Stomach (tissue), 4 donors: ENCODE data around the gene SCYL1.

Experiments used
- CTCF ChIP-seq, 7 experiments: fragments of 450-650 bp in 4 of 7; fragments of 200-600 bp in 3 of 7; sonication (generic) in 3 of 7; IDR thresholded peaks; one replicate each; pipeline ENCODE4 v1.5.1; 2016 to 2019; ENCODE audit warnings: antibody characterized with exemption in 7 of 7, control low read depth in 2 of 7, mild to moderate bottlenecking in 1 of 7
- EP300 ChIP-seq: sonication (generic); formaldehyde crosslinking; IDR thresholded peaks from one replicate; pipeline ENCODE4 v1.6.1; 2017; ENCODE audit warnings: antibody characterized with exemption
- POLR2A ChIP-seq, 4 donors: fragments of 450-650 bp; IDR thresholded peaks; one replicate each; pipeline ENCODE4 v1.6.1; 2016; ENCODE audit warnings: antibody characterized with exemption in 4 of 4, control low read depth in 2 of 4, mild to moderate bottlenecking in 1 of 4, moderate library complexity in 1 of 4

GRCh38 chr11:65571420-65571819, 46.5 kb downstream of the SCYL1 start:
- TF ChIP-seq EP300 (no peak), POLR2A (IDR thresholded peaks at IDR 0.05) (no peak), CTCF (IDR thresholded peaks at IDR 0.05) (no peak)
